GOT3 (cell line): ENCODE data around the gene KRT80.

Experiments used
- DNase-seq: peaks from one replicate; lab custom pipeline; 2025; ENCODE audit warnings: mixed read lengths; lab: John Stamatoyannopoulos, UW

KRT80 gene

DNA sequence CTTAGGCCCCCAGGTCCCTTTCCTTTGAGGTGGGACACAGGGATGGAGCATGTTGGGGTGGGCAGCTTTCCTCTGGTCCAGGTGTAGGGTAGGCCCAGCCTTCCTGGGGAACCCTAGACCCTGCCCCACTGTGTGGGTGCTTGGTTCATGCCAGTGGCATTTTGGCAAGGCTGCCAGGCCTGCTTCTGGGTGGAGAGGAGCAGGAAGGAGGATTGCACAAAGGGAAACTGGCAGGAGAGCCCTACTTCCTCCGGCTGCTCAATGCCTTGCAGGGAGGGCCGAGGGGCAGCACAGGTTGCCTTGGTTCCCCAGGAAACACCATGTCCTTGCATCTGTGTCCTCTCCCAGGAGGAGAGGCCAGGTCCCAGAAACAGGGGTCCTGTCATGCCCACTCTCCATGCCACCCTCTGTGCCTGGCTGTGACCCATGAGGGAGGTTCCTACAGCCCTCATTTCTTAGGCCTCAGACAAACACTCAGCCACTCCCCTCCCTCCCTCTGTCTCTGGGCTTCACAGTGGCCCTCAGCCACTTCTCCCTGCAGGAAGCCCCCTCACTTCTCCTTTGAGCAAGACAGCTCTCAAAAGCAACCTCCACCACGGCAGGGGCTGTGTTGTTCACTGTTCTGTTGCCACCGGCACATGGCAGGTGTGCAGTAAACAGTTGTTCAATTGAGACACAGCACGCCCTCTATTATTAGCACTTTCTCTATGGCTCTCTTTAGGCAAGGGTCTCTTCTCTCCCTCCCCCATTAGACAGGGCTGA is 6.8 kb upstream of the KRT80 start:
- DNase-seq = no peak

DNA sequence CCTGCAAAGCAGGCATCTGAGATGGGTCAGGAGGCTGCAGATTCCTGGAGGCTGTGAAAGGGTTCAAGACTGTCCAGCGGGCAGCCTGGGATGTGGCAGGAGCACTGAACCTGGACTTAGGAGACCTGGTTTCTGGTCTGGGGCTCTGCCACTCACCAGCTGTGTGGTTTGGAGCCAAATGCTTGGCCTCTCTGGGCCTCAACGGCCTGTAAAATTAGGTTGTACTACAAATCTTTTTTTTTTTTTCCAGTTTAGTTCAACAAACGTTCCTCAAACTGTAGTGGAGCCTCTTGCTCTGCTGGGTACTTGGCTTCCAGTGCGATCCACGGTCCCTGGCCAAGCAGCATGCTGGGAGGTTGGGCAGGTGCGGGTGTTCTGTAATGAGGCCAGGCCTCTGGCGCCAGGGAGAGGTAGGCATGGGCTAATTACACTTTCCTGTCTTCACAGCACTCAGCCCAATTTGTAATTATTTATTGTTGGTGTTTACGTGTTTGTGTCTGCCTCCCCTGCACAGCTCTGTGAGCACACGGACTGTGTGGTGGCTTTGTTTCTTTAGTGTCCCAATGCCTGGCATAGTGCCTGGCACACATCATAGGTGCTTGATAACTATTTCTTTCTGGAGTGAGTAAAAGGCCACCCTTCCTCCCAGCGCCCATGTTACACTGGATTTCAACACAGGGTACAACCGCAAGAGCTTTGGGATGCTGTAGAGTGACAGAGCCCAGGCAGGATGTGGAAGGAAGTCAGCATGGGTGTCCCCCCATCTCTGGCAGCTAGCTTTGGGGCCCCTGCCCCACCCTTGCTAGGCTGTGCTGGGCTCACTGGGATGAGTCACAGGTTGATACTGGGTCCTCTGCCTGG is 5.8 kb upstream of the KRT80 start:
- no peak for DNase-seq

DNA sequence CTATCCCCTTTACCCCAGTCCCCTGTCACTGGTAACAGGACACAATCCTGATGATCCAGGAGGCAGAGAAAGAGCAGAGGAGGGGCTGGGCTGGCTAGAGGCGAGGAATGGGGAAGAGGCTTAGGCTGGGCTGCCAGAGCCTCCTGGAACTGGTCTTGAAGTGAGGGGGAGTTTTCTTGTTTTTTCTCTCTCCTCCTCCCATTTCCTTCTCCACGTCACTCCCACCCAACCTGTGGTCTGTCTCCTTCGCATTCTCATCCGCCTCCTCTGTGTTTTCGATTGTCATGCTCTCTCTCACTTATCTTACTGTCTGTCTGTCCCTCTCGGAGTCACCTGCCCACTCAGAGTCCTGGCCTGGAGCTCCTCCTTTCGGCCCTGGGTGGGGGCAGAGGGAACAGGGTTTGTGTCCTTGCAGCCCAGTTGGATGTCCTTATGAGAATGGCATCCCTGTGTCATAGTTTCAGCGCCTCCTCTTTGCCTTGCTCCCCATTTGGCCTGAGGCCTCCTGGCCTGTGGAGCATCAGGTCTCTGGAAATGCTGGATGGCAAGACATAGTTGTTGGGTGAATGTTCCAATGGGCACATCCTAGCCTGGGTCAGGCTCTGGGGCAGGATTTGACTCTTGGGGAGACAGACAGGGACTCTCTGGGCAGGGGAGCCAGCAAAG is 3.4 kb upstream of the KRT80 start:
- no peak for DNase-seq

DNA sequence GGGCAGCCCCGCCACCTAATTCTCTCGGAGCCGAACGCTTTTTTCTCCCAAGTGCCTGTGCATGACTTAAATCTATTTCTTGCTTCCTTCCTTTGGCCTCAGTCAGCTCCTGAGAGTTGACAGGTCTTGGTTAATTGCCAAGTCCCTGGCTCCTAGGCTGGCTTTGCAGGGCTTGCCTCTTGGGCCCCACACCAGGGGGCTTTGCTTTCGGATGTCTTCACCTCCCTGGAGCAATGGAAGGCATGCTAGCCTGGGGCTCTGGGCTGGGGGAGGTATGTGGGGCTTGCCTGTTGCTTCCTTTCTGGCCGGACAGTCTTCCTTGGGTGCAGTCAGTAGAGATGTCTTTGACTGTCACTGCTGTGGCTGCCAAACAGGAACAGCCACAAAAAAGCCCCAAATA is 2.2 kb upstream of the KRT80 start:
- no peak for DNase-seq

DNA sequence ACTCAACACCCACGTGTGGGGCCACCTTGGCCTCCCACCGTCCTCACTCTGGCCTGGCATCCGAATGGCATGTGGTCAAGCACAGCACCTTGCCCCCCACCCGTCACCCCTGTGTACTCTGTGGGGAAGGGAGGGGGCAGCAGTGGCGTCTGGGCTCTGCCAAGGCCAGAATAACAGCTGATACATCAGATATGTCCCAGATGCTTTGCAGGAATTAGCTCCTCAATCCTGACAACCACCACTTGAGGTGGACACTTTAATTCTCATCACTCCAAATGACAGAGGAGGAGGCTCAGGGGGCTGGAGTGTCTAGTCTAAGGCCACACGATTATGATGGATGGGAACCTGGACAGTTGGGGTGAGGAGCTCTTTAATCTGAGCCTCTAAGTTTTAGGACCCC is 1.7 kb upstream of the KRT80 start:
- DNase-seq = no peak

DNA sequence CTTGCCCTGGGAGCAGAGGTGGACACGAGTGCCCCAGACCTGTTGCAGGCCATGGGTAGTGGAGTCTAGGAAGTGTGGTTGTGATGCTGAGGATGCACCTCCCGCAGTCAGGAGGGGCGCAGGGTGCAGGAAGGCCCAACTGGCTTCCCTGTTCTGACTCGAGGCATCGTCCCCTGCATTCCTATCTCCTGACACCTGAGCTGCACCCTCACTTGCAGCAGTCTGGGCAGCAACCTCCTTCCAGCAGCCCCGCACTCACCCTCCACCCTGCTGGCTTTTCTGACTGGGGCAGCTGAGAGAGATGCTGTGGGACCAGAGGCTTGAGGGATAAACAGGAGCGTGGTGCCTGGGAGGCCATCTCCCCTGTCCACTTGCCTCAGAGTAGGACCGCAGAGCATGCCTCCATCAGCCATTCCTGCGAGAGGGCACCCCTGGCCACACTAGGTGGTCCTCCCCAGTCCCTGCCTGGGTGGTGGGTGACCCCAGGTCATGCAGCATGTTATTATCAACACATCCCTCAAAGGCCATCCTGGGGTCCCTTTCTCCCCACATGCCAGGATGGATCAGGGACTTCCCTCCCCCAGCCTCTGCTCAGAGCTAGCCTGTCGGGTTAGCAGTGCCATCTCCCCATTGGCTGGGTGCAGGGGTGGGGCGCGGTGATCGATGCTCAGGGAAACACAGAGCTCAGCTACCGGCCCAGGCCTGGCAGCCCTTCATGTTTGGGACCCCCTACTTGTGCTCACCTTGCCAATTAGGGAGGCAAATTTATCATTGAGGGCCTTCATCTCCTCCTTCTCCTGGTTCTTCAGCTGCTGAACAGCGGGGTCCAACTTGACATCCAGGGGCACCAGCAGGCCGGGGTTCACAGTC is 719 bp downstream of the KRT80 start:
- DNase-seq = no peak

DNA sequence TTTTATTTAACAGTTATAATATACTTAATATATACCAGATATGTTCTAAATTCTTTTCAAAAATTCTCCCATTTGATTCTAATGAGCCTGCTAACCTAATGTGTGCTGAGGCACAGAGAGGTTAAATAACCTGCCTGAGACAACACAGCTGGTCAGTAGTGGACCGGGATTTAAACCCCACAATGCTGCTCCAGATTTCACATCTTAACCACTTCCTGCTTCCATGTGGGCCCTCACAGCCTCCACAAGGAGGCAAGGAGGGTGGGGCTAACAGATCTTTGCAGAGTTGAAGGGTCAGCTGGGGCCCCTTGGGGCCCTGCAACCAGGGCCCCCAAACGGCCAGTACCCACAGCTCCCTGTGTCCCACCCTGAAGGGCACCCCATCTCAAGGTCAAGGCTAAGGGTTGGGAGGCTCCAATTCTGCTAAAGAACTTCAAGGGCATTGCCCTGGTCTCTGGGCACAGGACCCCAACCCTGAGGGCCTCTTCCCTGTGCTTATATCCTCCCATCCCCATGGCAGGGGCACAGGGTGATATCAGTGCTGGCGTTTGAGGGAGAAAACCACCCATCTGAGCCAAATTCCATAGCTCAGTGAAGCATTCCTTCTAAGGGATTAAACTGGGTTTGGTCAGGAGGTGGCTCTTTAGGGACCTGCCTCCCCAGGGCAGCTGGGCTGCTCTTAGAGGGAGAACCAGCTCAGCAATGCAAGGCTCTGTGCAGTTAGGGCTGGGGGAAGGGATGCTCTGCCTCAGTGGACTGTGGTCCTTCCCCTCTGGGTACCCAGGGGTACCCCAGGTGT is 2.2 kb downstream of the KRT80 start:
- DNase-seq = no peak

DNA sequence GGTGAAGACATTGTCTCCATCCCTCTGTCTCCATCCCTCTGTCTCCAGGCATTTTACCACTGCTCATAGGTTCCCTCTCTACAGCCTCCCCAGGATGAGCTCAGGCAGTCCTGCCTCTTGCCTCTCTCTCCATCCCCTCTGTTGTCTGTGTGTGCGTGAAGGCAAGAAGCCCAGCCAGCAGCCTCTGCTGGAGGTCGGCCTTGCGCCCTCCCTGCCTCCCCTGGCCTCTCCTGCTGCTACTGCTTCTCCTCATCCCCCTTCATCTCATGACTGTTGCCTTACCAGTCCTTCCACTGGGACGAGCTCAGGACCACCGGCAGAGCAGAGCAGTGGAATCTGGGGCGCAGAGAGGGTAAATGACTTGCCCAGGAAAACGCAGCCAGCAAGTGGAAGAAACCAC is 3.2 kb downstream of the KRT80 start:
- DNase-seq = no peak

DNA sequence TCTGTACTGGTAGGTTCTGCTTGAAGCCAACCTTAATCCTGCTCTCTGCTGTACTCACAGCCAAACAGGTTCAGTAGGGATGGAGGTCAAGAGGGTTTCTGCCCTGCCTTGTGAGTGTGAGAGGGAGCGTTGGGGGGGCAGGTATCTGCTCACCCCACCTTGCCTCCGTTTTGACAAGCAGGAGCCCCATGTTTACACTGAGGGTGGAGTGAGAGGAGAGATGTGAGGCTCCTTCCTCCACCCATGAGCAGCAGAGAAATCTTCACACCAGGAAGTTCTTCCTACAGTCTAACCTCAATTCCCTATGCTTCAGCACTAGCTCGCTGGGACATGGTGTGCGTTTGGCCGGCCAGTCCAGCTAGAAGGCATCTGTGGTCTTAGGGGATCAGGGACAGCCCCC is 4.2 kb downstream of the KRT80 start:
- no peak for DNase-seq

DNA sequence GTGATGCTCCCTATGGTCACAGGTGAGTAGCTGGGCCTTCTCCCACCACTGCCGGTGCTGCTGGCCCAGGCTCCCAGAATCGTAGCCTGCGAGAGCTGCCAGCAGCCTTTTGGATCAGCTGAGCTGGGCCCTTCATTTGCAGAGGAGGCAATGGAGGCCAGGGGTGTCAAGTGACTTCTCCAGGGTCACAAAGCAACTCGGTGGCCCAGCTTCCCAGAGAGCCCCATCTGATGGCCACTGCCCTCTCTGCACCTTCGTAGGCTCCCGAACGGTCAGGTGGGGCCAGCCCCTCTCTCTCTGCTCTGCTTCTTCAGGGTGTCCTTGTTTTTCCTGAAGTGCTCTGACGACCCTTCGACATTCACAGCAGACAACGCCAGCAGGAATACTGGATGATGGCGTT is 4.6 kb downstream of the KRT80 start:
- DNase-seq = no peak

DNA sequence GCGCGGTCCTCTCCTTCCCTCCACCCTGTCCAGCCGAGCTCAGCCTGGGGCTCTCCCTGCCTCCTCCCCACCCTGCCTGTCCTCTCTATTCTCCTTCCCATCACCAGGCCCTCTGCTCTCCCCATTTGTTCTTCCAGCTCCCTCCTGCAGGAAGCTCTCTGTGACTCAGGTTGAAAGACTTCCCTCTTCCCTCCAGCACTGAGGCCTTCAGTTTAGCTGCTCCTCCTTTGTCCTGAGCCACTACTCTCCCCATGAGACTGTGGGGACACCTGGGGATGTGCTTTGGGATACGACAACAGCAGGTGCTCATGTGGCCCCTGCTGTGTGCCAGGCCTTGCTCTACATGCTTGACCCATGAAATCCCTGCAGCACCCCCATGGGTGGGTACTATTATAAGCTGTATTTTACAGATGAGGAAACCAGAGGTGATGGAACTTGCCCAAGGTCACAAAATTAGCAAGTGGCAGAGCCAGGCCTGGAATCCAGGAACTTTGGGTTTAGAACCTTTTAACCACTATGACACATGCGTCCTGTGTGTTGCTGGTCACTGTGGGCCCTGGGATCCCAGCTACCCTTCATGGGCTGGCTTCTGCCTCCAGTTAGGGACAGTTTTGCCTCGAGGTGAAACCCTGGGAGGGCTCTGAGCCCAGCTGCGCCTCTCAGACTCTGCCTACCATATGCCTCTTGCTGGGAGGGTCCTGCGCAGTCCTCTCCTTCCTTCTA is 5.5 kb downstream of the KRT80 start:
- DNase-seq = no peak

DNA sequence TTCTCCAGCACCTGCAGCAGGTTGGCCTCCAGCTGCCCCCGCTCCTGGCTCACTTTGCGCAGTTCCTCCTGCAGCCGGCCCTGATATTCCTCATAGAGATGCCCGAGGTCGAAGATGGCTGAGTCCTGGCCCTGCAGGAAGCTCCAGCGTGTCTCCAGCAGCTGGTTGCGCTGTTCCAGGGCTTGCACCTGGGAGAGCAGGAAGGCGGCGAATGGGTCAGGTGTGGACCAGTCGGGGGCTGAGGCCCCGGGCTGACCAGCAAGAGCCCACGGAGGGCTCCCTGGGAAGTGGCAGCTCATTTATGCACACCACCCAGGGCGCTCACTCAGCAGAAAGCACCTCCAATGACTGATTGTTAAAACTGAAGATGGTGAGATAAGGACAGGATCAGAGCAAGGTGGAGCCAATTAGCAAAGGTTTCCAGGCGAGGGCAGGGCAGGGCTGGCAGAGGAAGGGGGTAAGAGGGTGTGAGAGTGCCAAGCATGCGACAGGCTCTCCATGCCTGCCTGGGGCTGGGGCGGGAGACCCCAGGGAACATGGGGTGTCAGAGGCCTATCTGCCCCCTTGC is 6.3 kb downstream of the KRT80 start:
- no peak for DNase-seq

DNA sequence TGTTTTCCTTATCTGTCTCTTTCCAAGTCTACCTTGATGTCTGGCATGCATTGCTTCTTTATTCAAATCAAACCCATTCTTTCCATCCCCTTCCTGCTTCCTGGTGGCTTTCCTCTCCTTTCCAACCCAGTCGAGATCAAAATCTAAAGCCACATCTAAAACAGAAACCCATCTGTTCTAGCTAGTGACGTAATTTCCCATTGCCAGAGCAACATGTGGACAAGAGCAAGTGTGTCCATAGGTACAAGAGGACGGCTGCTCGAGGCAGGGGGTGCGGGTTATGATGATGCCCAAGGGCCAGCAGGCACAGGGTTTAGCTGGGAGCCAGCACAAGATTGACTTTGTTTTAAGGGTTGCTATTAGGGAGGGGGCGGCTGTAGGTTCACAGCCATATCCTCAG is 7.0 kb downstream of the KRT80 start:
- DNase-seq = no peak

DNA sequence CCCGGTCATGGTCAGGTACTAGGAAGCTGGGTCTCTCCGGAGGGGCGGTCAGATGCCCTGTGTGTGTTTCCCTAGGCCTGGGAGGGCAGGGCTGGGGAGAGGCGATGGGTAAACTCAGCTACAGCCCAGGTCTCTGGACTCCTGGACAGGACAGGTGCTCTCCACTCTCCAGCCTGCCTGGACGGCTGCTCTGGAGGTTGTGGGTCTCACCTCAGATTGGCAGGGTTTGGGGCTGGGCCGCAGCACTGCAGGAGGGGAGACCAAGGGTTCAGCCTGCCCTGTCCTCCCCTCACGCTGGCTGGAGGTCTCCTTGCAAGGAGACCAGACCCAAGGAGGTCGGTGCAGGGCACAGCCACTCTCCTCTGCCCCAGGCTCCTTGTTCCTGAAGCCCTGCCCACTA is 7.8 kb downstream of the KRT80 start:
- no peak for DNase-seq

DNA sequence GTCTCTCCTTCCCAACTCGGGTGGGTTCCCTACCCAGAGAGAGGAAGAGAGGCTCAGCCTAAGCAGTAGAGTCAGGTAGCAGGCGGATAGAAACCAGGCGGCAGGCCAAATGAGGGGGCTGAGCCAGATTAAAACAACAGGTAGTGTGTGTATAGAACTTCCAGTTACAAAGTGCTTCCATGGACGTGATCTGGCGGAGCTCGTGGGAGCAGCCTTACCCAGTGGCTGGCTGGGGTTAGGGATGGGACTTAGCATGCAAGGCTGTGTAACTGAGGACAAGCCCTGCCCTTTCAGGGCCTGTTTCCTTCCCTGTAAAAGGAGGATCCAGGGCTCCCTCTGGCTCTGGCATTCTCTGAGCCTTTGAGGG is 8.3 kb downstream of the KRT80 start:
- no peak for DNase-seq

DNA sequence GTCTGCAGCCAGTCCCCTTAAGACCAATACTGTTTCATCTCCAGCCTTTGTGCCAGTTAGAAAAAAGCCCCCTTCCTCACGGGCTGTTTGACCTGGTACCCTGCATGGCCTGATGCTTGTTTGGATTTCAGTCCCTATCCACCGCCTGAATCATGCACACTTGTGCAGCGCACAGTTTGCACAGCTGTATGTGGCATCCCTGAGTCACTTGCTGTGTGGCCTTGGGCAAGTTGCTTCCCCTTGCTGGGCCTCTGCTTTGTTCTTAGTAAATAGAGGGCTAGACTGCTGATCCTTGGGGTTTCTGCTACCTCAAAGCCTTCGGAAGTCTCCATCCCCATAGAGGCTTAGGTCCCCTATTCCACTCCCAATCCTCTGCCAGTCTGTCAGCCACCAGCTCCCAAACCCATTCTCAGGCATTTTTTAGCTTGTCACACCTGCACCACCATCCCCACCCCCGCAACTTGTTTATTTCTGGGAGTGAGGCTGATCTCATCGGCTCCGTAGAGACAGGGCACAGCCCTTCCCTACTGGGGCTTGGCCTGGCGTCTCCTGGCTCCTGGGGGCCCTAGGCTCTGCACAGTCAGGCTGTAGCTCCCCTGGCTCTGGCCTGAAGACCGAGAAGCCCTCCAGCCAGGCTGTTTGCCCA is 8.8 kb downstream of the KRT80 start:
- DNase-seq = no peak

DNA sequence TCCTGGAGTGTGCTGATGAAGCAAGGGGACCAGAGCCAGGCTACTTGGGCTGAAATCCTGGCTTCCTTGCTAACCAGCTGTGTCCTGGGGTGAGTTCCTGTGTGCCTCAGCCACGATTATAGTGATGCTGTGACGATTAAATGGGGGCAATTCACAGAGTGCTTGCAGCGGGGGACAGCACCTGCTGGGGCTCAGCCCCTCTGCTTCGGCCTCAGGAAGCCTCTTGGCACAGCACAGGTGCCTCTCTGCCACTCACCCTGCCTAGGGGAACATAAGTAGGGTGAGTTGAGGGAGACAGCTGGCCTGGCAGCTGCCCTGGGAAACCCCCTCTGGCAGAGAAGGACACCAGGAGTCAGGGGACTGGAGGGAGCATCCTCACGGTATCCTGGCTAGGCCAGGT is 9.4 kb downstream of the KRT80 start:
- DNase-seq = no peak

DNA sequence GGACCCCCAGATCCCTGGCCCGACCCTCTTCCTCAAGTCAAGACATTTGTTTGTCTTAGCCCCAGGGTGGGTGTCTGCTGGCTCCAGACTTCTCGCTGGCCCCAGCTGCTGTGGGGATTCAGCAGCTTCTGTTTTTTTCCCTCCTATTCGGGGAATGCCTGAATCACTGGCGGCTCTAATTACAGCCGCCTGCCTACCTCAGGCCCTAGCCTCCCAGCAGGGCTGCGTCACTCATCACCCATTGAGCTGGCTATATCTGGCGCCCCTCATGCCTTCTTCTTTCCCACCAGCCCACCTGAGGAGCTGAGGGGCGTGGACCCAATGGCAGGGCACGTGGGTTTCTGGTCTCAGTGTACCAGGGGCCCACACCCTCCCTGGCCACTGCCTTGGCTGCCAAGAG is 10.1 kb downstream of the KRT80 start:
- DNase-seq = peak; percentile 18

DNA sequence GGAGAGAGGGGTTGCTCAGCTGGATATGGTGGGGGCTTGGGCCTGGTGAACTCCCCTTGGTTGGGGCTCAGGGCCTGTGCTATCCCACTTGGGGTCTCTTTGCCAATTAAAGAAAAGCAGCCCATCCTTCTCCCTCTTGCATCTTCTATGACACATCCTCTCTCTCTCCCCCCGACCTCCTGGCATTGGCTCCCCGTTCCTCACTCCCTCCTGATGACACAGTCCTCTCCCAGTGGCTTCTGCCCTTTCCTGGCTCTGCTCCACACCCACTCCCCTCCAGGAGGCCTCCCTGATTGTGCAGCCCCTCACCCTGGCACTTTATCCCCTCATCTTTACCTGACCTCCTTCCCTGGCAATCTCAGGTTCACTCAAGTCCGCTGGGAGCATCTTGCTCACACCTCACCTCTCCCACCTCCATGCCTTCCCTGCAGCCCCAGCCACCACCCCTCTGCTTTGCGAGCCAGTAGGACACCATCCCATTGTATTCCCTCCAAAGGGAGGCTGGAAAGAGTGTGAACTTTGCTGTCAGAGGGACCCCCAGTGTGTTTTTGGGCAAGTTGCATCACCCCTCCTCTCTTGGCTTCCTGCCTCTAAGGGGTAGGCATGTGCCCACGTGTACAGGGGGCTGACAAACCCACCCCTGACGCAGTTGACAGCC is 10.7 kb downstream of the KRT80 start:
- no peak for DNase-seq
